Measurements from ENCODE around the gene PCDH8. TPM values are rescaled to one million over a fixed set of nuclear protein-coding genes. Genes with fewer than 3 reads are reported as not detected.

Gene PCDH8
- total and polyA plus RNA-seq, 2 experiments from 2014 or later: 0.36 to 1.7 TPM

DNA sequence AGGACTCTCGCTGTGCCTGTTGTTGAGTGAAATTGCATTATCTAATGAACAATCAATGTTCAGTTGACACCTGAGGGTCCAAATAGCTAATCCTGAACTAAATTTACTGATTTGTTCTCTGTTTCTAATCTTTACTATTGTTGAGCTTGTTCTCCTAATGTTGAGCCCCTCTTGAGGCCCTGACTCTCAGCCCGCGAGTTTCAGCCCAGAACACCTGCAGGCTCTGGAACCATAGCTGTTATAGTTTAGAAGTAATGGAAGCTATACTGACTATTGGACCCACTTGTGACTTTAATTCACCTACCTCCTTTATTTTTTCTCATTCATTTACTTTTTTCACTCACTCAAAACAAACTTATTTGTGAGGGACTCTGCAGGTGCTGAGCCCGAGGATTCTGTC is 20.6 kb upstream of the PCDH8 start (continued):
- TF ChIP-seq EZH2 (IDR thresholded peaks at IDR 0.05; ENCODE audit: low read depth, unreplicated experiment): no peak
- TF ChIP-seq JUNB (IDR thresholded peaks at IDR 0.05; ENCODE audit: unreplicated experiment): no peak
- no peak for TF ChIP-seq NANOG (IDR thresholded peaks at IDR 0.05; ENCODE audit: borderline replicate concordance)

DNA sequence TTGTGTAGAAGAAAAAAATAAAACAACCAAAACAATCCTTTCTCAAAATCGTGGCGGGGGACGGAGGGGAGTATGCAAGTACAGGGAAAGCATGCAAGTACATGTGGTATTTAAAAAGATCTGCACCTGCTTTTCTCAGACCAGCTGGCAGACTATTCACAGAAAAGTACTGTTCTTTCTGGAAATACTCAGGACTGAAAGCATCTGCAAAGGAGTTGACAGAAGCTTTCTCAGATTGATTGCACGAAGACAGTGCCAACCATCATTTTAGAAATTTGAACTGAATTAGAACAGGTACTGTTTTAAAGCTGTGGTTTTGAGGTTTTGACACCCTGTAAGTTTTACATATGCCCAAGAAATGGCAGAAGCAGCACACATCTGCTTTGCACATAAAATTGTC is 19.8 kb upstream of the PCDH8 start:
- Mint-ChIP-seq H3K36me3 (ENCODE audit: low read depth) (no peaks in the 10 kb centered on the region), H3K4me1 (peaks cover 10% of the 10 kb centered on the region)
- ATAC-seq: no peak

More for the DNA sequence above, 19.8 kb upstream of the PCDH8 start:
- Histone ChIP-seq H3K27me3 (ENCODE audit: insufficient read depth) (peaks cover 8% of the 10 kb centered on the region; the same call in 1 of the 2 replicates), H3K79me2 (replicated peaks; ENCODE audit: insufficient read depth) (no peaks in the 10 kb centered on the region), H3K4me1 (ENCODE audit: insufficient read depth) (peaks cover 12% of the 10 kb centered on the region), H3F3A (replicated peaks; ENCODE audit: low read depth) (no peaks in the 10 kb centered on the region), H3K4me2 (0 out of 2 replicates have a peak overlapping the region, but pooled peaks have one; percentile 42), H3K4me3 (no peak overlapping the region), H3K27ac (ENCODE audit: low read depth) (no peak overlapping the region), H4K20me1 (replicated peaks; ENCODE audit: insufficient read depth) (no peaks in the 10 kb centered on the region), H2AFZ (no peak overlapping the region), H3K9me2 (ENCODE audit: insufficient read depth) (no peaks in the 10 kb centered on the region), H3K36me3 (ENCODE audit: insufficient read depth) (no peaks in the 10 kb centered on the region)
- no peak overlapping the region for H3K4me3 Mint-ChIP-seq
- peaks cover 7% of the 10 kb centered on the region for H3K27me3 Mint-ChIP-seq (ENCODE audit: insufficient read depth, low read depth, poor library complexity)
- no peak for DNase-seq (ENCODE audit: low spot score)
- no peak for TF ChIP-seq JUNB (IDR thresholded peaks at IDR 0.05; ENCODE audit: unreplicated experiment)
- no peak for TF ChIP-seq POLR2AphosphoS5 (IDR thresholded peaks at IDR 0.05; ENCODE audit: low read depth)
- TF ChIP-seq, protein P1, sequence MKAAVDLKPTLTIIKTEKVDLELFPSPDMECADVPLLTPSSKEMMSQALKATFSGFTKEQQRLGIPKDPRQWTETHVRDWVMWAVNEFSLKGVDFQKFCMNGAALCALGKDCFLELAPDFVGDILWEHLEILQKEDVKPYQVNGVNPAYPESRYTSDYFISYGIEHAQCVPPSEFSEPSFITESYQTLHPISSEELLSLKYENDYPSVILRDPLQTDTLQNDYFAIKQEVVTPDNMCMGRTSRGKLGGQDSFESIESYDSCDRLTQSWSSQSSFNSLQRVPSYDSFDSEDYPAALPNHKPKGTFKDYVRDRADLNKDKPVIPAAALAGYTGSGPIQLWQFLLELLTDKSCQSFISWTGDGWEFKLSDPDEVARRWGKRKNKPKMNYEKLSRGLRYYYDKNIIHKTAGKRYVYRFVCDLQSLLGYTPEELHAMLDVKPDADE (IDR thresholded peaks at IDR 0.05): no peak
- no peak for TF ChIP-seq ZNF331 (CRISPR knock-in tag; IDR thresholded peaks at IDR 0.05; ENCODE audit: low read depth)
- TF ChIP-seq, protein P2, sequence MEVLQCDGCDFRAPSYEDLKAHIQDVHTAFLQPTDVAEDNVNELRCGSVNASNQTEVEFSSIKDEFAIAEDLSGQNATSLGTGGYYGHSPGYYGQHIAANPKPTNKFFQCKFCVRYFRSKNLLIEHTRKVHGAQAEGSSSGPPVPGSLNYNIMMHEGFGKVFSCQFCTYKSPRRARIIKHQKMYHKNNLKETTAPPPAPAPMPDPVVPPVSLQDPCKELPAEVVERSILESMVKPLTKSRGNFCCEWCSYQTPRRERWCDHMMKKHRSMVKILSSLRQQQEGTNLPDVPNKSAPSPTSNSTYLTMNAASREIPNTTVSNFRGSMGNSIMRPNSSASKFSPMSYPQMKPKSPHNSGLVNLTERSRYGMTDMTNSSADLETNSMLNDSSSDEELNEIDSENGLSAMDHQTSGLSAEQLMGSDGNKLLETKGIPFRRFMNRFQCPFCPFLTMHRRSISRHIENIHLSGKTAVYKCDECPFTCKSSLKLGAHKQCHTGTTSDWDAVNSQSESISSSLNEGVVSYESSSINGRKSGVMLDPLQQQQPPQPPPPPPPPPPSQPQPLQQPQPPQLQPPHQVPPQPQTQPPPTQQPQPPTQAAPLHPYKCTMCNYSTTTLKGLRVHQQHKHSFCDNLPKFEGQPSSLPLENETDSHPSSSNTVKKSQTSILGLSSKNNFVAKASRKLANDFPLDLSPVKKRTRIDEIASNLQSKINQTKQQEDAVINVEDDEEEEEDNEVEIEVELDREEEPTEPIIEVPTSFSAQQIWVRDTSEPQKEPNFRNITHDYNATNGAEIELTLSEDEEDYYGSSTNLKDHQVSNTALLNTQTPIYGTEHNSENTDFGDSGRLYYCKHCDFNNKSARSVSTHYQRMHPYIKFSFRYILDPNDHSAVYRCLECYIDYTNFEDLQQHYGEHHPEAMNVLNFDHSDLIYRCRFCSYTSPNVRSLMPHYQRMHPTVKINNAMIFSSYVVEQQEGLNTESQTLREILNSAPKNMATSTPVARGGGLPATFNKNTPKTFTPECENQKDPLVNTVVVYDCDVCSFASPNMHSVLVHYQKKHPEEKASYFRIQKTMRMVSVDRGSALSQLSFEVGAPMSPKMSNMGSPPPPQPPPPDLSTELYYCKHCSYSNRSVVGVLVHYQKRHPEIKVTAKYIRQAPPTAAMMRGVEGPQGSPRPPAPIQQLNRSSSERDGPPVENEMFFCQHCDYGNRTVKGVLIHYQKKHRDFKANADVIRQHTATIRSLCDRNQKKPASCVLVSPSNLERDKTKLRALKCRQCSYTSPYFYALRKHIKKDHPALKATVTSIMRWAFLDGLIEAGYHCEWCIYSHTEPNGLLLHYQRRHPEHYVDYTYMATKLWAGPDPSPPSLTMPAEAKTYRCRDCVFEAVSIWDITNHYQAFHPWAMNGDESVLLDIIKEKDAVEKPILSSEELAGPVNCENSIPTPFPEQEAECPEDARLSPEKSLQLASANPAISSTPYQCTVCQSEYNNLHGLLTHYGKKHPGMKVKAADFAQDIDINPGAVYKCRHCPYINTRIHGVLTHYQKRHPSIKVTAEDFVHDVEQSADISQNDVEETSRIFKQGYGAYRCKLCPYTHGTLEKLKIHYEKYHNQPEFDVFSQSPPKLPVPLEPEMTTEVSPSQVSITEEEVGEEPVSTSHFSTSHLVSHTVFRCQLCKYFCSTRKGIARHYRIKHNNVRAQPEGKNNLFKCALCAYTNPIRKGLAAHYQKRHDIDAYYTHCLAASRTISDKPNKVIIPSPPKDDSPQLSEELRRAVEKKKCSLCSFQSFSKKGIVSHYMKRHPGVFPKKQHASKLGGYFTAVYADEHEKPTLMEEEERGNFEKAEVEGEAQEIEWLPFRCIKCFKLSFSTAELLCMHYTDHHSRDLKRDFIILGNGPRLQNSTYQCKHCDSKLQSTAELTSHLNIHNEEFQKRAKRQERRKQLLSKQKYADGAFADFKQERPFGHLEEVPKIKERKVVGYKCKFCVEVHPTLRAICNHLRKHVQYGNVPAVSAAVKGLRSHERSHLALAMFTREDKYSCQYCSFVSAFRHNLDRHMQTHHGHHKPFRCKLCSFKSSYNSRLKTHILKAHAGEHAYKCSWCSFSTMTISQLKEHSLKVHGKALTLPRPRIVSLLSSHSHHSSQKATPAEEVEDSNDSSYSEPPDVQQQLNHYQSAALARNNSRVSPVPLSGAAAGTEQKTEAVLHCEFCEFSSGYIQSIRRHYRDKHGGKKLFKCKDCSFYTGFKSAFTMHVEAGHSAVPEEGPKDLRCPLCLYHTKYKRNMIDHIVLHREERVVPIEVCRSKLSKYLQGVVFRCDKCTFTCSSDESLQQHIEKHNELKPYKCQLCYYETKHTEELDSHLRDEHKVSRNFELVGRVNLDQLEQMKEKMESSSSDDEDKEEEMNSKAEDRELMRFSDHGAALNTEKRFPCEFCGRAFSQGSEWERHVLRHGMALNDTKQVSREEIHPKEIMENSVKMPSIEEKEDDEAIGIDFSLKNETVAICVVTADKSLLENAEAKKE (CRISPR knock-in tag; IDR thresholded peaks at IDR 0.05): no peak
- no peak for TF ChIP-seq NANOG (IDR thresholded peaks at IDR 0.05; ENCODE audit: borderline replicate concordance)
- TF ChIP-seq REST (IDR thresholded peaks at IDR 0.05; ENCODE audit: unreplicated experiment): no peak
- H3K9me3 Mint-ChIP-seq: no peaks in the 10 kb centered on the region; the same call in 2 of the 3 replicates
- H3K27ac Mint-ChIP-seq: no peak overlapping the region
